22Rv1 (cell line): ENCODE measurements around the gene PRSS3.

Experiments
- H3K27ac ChIP-seq: fragments of 450-650 bp; 2 replicates; pipeline ENCODE4 v1.5.1; 2017
- ZFX ChIP-seq: fragments of 450-650 bp; IDR thresholded peaks from 2 replicates; pipeline ENCODE4 v1.6.1; 2017; ENCODE audit warnings: antibody characterized with exemption, borderline replicate concordance
- TF ChIP-seq, protein P1 (sequence below): fragments of 450-650 bp; IDR thresholded peaks from 2 replicates; pipeline ENCODE4 v1.5.1; 2017; ENCODE audit warnings: mild to moderate bottlenecking

PRSS3 gene

DNA sequence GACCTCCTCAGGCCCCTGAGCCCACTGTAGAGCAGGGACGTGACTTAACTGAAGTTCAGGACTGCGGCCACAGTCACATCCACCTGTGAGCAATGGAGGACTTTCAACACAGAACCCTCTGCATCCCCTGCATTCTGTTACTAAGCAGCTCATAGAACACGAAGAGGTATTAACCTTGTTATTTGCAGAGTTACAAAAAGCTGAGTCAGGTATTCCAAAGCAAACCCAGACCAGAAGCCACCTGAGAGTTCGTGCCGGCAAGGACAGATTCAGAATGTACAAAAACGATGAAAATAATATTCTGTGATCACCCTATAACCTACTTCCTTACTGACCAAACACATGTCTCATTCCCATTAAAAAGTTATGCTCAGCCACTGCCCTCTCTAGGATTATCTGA is 33.0 kb upstream of the PRSS3 start:
- H3K27ac ChIP-seq: no peak overlapping the region
- TF ChIP-seq, protein P1, sequence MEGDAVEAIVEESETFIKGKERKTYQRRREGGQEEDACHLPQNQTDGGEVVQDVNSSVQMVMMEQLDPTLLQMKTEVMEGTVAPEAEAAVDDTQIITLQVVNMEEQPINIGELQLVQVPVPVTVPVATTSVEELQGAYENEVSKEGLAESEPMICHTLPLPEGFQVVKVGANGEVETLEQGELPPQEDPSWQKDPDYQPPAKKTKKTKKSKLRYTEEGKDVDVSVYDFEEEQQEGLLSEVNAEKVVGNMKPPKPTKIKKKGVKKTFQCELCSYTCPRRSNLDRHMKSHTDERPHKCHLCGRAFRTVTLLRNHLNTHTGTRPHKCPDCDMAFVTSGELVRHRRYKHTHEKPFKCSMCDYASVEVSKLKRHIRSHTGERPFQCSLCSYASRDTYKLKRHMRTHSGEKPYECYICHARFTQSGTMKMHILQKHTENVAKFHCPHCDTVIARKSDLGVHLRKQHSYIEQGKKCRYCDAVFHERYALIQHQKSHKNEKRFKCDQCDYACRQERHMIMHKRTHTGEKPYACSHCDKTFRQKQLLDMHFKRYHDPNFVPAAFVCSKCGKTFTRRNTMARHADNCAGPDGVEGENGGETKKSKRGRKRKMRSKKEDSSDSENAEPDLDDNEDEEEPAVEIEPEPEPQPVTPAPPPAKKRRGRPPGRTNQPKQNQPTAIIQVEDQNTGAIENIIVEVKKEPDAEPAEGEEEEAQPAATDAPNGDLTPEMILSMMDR: no peak
- TF ChIP-seq ZFX: no peak

DNA sequence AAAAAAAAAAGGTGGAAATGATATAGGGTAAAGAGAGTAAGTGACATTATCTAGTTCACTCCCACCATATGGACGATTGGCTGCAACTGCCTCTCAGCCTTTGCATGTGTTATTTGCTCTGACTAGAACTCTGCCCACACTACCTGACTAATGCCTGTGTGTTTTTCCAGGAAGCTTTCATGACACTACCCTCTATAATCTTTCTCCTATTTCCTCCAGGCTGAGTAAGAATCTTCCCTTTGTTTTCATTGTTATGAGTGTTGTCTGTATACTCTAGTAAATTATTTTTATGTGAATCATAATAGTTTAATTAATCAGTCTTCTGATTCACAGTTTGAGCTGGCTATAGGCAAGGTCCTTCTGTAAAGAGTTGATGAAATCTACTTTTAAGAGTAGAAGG is 31.7 kb upstream of the PRSS3 start:
- peak overlapping the region; percentile 21; the same call in 1 of the 2 replicates for H3K27ac ChIP-seq

DNA sequence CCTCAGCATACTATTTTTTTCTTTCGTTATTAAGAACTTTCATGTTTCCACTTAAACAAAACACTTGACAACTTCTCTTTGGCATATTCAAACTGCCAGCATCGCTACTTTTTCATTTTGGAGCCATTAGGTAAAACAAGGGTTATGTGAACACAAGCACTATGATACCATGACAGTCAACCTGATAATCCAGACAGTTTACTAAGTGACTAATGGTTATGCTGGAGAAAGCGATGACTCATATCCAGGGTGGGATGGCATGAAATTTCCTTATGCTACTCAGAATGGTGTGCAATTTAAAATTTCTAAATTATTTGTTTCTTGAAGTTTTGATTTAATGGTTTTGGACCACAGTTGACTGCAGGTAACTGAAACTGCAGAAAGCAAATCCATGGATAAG is 29.9 kb upstream of the PRSS3 start:
- TF ChIP-seq, protein P1: no peak
- no peak for TF ChIP-seq ZFX
- H3K27ac ChIP-seq: no peak overlapping the region

DNA sequence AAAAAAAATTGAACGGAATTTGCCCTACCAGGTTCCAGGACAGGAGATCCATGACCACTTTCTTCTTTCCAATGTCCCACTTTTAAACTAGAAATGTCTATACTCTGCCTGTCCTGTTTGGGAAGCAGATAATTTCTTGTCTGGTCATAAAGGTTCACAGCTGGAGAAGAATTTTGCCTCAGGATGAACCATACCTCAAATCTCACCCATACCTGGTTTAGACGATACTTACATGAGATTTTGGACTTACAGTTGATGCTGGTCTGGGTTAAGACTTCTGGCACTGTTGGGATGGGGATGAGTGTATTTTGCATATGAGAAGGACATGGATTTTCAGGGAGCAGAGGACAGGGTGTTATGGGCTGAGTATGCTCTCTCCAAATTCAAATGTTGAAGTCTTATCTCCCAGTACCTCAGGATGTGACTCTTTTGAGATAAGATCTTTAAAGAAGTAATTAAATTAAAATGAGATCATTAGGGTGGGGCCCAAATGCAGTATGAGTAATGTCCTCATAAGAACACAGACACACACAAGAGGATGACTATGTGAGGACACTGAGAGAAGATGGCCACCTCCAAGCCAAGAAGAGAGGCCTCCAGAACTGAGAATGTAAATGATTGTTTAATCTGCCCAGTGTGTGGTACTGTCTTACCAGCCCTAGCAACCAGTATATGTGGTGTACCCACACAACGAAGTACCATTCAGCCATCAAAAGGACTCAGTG is 25.0 kb upstream of the PRSS3 start:
- H3K27ac ChIP-seq: peak overlapping the region; percentile 60

DNA sequence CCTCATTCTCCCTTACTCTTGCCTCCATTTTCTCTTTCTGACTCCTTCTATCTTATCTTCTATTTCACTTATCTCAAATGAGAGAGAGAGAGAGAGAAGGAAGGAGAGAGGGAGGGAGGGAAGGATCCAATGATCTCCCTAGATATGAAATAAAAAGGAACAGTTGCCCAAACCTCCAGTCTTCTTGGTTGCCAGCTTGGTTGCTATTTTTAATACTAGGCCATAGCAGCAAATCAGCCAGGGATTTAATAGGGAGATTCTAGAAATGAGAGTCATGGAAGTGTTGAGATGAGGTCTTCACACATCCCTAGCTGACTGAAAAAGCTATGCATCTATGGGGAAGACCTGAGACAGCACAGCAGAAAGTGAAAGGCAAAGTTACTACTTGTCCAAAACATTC is 22.2 kb upstream of the PRSS3 start:
- H3K27ac ChIP-seq: peak overlapping the region; percentile 33; the same call in 1 of the 2 replicates

DNA sequence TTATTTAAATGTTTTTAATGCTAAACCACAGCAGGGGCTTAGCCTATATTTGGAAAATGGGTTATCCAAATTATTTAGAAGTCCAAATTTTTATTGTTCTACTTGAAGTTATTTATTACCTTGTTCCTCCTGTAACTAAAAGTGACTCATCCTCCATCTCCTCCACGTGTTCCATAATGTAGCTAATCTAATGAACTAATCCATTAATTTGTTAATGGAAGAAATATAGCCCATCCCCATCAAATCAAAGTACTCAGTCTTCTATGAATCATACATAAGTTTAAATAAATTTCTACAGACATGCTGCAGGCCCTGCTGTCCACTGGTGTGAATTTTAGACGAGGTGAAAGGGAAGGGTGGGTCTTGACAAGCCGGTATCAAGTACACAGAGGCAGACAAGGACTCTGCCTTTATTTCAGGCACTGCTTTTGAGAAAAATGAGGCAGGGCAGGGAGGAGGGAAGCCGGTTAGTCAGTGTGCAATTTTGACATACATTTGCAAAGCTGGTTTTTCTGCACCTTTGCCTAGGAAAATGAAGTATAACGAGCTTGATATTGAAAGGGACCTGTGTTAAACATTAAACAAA is 21.2 kb upstream of the PRSS3 start:
- H3K27ac ChIP-seq: peak overlapping the region; percentile 33

DNA sequence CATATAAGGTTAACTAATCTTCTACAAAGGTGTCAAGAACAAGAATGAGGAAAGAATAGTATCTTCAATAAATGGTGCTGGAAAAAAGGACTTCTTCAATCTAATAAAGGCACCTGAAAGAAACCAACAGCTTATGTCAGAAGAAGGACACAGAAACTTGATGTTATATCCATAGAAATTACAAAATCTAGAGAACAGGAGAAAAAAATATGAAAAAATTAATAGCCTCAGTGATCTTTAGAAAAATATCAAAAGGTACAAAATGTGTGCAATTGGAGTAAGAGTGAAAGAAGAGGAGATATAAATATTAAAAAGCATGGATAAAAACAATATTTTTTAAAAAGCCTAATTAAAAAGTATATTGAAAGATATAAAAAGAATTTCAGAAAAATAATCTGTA is 18.8 kb upstream of the PRSS3 start:
- H3K27ac ChIP-seq: no peak overlapping the region
- TF ChIP-seq, protein P1: no peak
- TF ChIP-seq ZFX: no peak

DNA sequence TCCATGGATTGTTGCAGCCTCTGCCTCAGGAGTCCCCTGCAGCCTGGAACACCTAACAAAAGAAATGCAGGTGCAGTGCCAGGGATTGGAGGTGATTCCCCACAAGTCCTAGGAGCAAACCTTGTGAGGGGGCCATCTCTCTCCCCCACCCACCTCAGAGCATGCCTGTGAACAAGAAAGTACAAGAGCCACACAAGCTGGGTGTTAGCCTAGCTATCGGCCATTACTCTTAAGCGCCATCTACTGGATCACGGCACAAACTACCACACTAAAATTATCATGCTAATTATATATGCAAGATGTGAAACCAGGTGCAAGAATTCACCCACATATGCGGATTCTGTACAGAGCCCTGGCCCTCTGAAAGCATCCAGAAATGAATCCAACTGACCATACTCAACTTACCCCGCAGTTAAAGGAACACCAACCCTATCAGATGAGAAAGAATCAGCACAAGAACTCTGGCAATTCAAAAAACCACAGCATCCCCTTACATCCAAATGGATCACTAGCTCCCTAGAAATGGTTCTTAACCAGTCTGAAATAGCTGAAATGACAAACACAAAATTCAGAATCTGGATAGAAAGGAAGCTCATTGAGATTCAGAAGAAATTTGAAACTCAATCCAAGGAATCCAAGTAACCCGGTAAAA is 16.5 kb upstream of the PRSS3 start:
- TF ChIP-seq ZFX: no peak
- TF ChIP-seq, protein P1: peak; percentile 97

DNA sequence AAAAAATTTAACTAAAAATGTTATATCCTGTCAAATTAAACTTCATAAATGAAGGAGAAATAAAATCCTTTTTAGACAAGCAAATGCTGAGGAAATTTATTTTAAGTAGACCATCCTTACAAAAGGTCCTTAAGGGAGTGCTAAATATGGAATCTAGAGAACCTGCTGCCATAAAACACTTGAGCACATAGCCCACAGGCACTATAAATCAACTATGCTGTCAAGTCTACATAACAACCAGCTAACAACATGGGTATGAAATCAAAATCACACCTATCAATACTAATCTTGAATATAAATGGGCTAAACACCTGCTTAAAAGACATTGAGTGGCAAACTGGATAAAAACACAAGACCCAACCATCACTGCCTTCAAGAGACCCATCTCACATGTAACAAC is 15.1 kb upstream of the PRSS3 start:
- TF ChIP-seq, protein P1: no peak
- H3K27ac ChIP-seq: no peak overlapping the region

More for the DNA sequence above, 16.5 kb upstream of the PRSS3 start:
- no peak overlapping the region; the same call in 1 of the 2 replicates for H3K27ac ChIP-seq
